NOMO-1 treated with dmso at 0.1 percent for 144 hours (cell line): ENCODE measurements around the gene ARHGAP28.

ENCODE experiments used
- DNase-seq: peaks from one replicate; lab custom pipeline; 2025; ENCODE audit not compliant: unreplicated experiment; lab: John Stamatoyannopoulos, UW

ARHGAP28 gene

DNA sequence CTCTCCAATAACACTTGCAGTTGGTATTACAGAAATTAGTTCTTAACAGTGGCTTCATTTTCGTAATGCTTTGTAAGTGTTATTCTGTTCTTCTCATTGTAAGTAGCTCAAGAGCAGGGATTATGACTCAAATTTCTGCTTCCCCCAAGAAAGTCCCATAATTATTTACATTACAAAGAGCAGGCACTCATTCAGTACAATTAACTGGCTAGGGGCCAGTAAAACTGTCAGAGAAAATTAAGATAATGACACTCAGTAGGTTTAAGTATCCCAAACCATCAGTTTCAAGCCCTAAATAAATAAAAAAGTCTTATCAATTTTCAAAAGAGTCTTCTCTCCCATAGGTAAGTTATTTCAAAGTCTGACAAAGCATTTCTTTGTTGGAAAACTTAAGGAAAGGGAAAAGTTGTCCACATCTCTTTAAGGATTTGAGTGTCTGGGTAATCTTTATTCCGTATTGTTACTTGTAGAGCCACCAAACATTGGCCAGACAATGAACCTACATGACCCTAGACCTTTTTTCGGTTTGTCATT is 137.1 kb downstream of the ARHGAP28 start:
- no peak for DNase-seq

DNA sequence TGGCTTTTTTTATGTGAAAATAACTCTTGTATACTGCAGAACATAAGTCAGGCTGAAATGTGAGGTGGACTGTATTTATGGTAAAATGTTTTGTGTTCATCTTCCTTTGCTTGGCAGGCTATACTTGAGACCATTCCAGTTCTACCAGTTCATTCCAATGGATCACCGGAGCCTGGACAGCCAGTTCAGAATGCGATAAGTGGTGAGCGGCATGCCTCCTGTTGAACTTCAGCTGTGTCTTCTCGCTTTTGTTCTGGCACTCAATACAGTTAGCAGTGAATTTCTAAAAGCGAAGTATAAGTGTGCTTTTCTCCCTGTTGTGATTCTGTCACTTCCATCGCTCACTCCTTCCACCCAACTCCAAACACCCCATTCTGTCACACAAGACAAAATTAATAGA is 138.5 kb downstream of the ARHGAP28 start:
- no peak for DNase-seq

DNA sequence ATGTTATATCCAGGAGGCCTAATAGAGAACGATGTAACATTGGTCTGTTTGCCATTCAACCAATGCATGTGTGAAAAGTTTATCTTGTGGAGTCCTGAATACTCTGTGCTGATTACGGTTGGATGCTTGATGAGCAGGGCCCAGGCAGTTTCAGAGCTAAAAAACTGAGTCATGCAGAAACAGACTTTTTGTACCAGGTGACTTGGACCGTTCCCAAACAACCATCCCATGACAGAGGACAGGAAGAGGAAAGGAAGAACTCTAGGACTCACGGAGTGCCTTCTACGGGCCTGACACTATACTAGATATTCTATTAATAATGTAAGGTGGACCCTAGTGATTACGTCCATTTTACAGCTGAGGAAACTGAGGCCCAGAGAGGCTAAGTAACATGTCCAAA is 142.1 kb downstream of the ARHGAP28 start:
- no peak for DNase-seq

DNA sequence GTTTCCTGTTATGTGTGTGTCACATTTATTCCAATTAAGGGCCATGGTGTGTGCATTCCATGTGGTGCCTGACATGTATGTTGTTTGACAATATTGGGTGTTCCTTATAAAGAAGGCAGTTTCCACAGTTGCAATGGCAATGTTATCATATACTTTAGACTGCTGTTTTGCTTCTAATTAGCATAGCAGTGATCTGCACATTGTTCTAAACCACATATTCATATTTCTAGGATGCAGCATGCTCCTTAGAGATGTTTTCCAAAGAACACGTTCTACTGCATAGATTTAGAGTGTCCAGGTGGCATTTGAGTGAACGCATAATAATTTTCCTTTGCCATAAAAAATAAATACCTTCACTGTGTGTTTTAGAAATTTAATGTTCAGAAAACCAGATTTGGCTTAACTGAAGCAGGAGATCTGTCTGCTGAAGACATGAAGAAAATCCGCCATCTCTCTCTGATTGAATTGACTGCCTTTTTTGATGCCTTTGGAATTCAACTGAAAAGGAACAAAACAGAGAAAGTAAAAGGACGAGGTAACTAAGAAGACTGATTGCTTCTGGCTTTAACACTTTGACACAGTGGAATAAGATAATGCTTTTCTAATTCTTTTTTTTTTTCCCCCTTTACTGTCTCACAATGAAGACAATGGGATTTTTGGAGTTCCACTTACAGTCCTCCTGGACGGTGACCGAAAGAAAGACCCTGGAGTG is 143.7 kb downstream of the ARHGAP28 start:
- DNase-seq = no peak

DNA sequence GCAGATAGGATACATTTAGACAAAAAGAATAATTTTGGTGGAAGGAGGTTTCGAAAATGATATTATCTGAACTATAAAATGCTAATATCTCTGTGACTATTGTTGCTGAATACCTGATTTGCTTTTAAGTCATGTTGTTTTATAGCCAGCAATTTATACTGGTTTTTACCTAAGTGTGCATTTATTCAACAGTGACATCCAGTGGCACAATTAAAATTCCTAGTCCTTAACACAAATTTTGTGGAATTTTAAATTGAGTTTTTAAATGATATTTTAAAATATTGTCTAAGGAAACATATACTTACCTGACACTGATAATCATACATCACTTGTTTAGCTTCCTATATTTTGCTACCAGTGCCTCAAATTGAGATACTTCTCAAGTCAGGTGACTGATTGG is 144.8 kb downstream of the ARHGAP28 start:
- no peak for DNase-seq

DNA sequence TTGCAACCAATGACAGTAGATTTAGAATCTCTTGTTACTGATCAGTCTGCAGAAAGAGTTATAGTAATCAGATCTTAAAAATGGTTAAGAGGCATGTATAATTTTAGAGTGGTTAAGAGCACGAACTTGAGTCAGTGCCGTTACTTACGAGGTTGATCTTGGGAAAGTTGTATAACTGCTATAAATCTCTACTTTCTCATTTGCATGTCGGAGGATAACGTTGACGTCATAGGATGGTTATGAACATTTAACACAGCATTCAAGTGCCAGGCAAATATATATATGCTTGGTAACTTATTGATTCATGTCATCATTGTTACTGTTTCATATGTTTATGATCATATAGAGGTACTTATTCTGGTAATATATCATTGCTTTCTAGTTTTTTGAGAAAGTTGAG is 146.2 kb downstream of the ARHGAP28 start:
- no peak for DNase-seq

DNA sequence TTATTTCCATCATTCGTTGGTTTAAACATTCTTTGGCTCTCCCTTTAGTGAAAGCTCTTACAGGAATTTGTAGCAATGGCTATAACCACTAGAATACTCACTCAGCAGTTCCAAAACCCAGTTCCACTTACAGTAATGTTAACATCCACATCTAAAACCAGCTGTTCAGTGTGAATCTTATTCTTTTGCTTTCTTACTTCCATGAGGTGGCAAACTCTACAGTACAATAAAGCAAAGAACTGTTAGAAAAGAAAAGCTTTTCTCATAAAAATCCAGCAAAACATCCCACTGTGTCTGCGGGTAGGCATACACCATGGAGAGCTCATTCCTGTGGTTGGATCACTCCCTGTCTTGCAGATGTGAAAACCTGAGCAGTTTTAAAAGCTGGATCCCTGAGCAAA is 147.1 kb downstream of the ARHGAP28 start:
- DNase-seq = no peak

DNA sequence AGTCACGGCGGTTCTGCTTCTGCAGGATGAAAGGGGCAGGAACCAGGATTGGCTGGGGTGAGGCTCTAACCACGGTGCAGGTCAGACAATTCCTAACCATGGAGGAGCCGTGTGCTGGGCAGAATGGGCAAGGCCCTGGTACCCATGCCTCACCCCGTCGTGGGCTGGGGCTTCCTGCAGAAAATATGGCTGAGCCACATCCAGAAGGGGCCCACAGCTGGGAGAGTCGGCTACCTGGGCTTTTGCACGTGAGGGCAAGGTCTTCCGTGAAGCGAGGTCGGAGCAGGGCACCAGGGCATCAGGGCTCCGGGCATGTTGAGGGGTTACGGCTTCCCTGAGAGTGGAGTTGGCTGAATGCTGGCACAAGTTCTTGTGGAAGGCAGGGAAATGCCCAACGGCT is 147.8 kb downstream of the ARHGAP28 start:
- DNase-seq = no peak

DNA sequence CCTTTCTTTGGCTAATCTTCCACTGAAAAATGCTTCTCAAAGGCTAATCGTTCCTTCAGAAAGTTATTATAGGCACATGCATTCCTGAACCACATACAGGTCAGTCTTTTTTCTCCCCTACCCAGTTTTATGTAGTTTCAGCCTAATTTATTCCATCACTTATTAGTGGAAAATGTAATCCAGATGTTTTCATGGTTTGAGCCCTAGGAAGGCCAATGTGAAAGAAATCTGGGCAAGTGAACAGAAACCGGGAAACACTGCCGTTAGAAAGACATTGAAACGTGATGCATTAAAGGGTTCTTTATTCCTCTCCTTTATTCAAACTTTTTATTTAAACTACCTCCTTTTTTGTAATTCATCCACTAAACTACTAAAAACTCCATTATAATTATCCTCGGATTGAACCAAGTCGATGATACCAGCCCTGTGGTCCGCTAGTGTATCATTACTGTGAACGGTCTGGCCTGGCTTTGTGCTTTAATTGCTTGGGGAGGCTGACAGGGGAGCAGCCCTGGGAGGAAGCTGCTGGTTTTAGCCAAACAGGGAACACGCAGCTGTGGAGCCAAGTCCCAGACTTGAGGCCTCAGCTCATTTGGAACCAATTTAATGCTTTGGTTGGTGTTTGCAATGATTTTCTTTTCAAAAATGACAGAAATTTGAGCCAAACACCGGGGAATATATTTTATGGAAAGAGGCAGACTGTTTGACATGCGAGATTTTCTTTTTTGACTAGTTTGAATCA is 149.2 kb downstream of the ARHGAP28 start:
- no peak for DNase-seq

DNA sequence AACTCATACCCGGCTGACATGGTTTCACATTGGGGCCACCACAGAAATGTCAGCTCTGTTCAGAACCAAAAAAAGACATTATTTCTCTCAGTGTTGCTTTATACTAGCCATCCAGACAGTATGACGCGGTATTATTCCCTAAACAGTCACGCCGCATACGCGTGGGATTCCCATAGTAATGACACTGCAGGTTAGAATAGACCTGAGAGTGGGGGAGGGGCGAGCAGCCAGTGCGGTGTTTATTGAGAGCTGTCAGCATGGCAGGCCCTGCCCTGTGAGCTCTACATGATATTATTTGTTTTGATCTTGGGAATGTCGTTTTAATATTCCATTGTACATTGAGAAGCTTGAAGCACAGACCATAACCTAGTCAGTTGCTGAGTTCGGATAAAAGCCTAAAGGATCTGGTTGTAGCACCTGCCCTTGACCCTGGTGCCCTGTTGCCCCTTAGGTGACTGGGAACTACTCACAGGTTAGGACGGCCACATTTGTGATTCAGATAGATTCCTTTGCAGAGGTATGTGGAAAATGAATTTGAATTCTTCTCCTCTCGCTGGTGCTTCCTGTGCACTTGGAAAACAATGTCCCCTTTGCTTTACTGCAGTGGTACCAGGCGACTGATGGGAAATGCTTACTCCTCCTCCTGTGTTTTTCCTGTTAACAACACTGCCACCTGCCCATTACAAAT is 150.1 kb downstream of the ARHGAP28 start:
- DNase-seq = no peak

DNA sequence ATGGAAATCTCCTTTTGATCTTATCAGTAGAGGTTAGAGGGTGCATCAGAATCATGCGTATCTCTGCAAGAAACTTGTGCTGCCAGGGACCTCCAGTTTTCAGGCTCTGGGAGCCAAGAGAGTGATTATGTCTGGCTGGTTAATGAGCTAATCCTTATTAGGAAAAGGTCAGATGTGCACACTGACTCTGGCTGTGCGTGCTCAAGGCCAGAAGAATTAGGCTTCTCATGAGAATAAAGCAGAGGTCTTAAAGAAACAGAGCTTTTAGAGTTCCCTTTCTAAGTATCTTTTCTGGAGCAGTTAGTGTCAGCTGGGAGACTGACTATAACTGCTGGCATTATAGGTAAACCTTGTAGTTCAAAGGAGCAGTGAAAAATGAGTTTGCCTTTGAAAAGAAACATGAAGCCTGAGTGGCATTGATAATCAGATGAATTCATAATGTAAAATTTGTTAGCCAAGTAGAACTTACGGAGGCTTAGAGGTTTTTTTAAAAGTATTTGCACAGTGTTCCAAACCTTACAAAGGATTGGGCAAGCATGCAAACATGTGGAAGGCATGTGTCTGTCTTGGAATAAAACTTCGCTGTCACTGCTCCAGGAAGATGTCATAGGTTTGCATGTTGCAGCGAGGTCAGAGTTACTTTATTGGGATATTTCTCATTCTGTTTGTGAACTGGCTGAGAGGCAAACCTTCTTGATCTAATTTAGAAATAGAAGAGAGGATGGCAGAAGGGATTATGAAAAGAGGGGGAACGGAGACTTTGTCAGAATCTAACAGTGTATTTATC is 151.7 kb downstream of the ARHGAP28 start:
- DNase-seq = no peak

DNA sequence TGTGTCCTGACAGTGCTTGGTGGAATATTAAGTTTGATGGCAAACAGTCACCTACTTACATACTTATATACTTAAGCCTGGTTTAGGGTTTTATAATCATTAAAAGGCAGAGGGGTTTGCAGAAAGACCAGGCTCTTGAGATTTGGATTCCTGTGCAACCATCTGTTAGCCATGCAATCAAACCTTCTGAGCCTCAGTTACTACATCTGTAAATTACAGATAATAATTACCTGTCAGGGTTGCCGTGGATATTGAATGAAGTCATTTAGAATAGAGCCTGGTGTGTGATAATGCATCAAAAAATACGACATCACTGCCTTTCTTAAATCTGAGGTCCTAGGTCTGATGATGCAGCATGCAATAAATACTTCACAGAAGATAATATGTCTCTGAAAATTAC is 152.9 kb downstream of the ARHGAP28 start:
- no peak for DNase-seq

DNA sequence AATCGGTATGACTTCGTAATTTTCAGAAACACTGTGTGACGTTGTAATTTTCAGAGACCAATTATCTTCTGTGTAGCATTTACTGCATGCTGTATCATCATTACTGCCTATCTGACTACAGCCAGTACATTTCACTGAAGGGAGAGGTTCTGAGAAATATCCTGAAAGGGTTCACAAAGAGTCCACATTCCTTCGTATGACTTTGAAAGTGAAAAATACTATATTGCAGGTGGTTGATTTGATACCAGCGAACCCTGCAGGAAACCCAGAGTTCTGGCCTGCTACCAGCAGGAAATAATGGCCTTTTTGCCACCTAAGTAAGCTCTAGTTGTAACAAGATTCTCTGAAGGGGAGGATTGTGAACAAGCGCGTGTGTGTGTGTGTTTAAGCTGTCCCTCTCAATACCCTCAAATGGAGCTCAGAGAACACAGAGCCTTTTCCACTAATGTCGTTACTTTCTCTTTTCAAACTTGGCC is 155.5 kb downstream of the ARHGAP28 start:
- DNase-seq = no peak

DNA sequence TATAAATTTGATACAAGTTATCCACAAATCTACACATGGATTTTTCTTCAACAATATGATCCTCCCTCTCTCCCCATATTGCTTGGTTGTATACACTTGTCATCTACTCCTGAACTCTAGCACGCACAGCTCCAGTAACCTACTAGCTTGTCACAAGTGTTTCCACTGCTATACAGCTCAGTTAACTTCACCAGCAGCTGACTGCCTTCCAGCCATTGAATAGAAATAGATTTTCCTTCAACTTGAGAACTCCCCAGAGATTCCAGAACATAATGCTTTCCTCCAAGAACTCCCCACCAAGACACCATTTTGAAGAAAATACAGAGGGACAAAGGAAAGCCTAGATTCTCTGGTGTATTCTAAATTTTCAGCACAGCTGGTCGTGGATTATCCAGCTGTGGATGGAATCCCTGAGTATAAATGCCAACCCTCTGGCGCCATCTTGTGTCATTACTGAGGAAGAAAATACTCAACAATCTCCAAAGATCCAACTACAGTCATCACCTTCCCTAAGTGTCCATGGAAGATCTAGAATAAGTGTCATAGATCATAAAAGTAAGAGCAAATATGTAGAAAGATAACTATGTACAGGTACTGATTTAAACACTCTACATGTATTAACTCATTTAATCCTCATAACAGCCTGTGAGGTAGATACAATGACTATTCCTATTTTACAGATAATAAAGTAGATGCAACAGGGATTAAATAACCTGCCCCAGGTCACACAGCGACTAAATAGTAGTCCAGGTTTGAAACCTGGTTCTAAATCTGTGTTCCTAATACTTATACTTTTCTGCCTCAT is 156.7 kb downstream of the ARHGAP28 start:
- DNase-seq = no peak

DNA sequence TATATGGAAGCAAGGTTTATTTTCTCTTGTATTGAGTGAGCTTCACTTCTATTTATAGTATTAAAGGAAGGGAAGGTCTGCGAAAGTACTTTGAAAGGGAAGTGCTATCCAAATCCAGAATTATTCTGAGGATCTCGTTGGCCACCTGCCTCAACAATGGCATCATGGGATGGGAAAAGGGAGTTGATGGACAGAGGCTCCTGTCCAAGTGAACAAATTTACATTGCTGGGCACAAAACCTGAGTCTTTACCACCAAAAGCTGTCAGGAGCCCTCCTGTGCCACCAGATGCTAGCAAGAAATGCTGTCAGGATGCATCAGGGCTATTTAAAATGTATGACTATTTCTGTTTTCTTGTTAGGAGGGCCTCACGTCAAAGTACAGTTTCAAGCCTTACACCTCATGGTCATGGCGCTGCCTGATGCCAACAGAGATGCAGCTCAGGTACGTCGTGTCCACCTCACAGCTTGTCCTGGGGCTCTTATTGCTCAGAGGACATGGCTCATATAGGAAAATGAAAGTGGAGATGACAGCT is 157.3 kb downstream of the ARHGAP28 start:
- DNase-seq = no peak

DNA sequence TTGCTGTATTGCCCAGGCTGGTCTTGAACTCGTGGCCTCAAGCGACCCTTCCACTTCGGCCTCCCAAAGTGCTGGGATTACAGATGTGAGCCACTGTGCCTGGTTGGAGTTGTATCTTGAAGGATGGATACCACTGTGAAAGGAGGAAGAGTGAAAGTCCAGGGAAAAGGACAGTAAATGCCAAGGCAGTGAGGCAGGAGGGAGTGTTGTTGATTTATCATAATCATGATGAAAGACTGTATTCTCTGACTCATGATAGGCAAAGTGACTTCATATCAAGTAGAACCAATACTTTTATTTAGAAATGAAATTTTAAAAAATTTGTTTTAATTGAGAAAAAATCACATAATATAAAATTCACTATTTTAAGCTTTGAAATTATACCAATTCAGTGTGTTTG is 162.3 kb downstream of the ARHGAP28 start:
- no peak for DNase-seq

DNA sequence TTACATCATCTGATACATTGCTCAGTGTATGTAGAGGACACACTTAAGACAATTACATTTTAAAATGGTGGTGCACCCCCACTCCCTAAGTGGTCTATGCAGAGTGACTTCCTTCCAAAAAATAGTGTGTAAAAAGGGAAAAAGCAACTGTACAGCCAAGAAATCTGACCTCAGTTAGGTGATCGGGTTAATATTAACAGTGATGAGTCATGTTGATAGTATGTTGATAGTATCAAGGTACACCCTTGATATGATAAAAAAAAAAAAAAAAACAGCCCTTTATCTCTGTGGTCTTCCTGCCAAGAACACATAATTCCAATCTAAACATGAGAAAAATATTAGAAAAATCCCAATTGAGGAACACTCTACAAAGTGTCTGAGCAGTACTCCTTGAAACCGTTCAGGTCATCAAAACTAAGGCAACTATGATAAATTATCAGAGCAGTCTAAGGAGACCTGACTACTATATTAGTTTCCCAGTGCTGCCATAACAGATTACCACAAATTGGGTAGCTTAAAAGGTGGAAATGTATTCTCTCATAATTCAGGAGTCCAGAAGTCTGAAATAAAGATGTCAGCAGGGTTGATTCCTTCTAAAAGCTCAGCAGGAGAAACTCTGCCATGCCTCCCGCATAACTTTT is 171.9 kb downstream of the ARHGAP28 start:
- no peak for DNase-seq

DNA sequence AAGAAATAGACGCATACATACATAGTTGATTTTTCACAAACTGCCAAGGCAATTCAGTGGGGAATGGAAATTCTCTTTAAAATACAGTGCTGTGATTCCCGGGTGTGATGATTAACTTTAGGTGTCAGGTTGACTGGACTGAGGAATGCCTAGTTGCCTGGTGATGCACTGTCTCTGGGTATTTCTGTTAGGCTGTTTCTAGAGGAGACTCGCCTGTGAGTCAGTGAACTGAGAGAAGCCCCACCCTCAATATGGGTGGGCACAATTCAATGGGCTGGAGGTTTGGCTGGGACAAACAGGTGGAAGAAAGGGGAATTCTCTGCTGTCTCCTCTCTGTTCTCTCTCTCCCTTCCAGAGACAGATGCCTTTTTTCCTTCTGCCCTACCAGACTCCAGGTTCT is 187.6 kb downstream of the ARHGAP28 start:
- no peak for DNase-seq
